ENCODE results near the gene POGLUT3. TPM values are rescaled to one million over a fixed set of nuclear protein-coding genes. Genes with fewer than 3 reads are reported as not detected.

The POGLUT3 gene
- total RNA-seq = 21.1 and 24.4 TPM in 2 replicates

- no peak for DNase-seq (ENCODE audit: low read depth)
- H3K4me3 ChIP-seq (ENCODE audit: low read depth, low read length) = peak within 1 kb of the TSS; percentile 59
- TF ChIP-seq CTCF (conservative IDR thresholded peaks at IDR 0.05; ENCODE audit: low read depth, low read length) = no peak
Measured at GRCh38 chr11:108498046-108498815, at the start of gene POGLUT3. POGLUT3 (minus strand) TSS chr11:108498384; CDS start chr11:108498366, 18 bp downstream.

- no peak for TF ChIP-seq CTCF (conservative IDR thresholded peaks at IDR 0.05; ENCODE audit: low read depth, low read length)
Measured at GRCh38 chr11:108545909-108546501, 47.8 kb upstream of the POGLUT3 start.

GRCh38 chr11:108543316-108543964, 45.3 kb upstream of the POGLUT3 start:
- DNase-seq (ENCODE audit: low read depth) = no peak
- no peak for TF ChIP-seq CTCF (conservative IDR thresholded peaks at IDR 0.05; ENCODE audit: low read depth, low read length)
- no peak overlapping the region for H3K4me3 ChIP-seq (ENCODE audit: low read depth, low read length)

More at GRCh38 chr11:108545909-108546501, 47.8 kb upstream of the POGLUT3 start:
- no peak for DNase-seq (ENCODE audit: low read depth)
- H3K4me3 ChIP-seq (ENCODE audit: low read depth, low read length) = no peak overlapping the region

- TF ChIP-seq CTCF (conservative IDR thresholded peaks at IDR 0.05; ENCODE audit: low read depth, low read length) = no peak
- no peak overlapping the region for H3K4me3 ChIP-seq (ENCODE audit: low read depth, low read length)
- DNase-seq (ENCODE audit: low read depth) = no peak
Measured at GRCh38 chr11:108541531-108541930, 43.3 kb upstream of the POGLUT3 start.

- TF ChIP-seq CTCF (conservative IDR thresholded peaks at IDR 0.05; ENCODE audit: low read depth, low read length) = no peak
- DNase-seq (ENCODE audit: low read depth) = no peak
- no peak overlapping the region for H3K4me3 ChIP-seq (ENCODE audit: low read depth, low read length)
Measured at GRCh38 chr11:108538502-108538901, 40.3 kb upstream of the POGLUT3 start.

- TF ChIP-seq CTCF (conservative IDR thresholded peaks at IDR 0.05; ENCODE audit: low read depth, low read length) = no peak
- no peak for DNase-seq (ENCODE audit: low read depth)
- H3K4me3 ChIP-seq (ENCODE audit: low read depth, low read length) = no peak overlapping the region
Measured at GRCh38 chr11:108538022-108538424, 39.8 kb upstream of the POGLUT3 start.

Data from epithelial cell of proximal tubule (primary cell).